Suprapubic skin (tissue), 4 donors: ENCODE results near the gene NNAT. TPM values are rescaled to one million over a fixed set of nuclear protein-coding genes. Genes with fewer than 3 reads are reported as not detected.
"Not testable (repeated sequence)": the region's sequence is repeated elsewhere in the genome, so short reads cannot be mapped to it uniquely, and the experiment has no call there.

Source experiments
- DNase-seq, 2 donors: peaks; one replicate each; pipeline ENCODE4 v3.0.0-alpha.2; 2019; ENCODE audit warnings: low spot score in 2 of 2
- H3K27ac ChIP-seq: fragments of 200-600 bp; sonication (generic); one replicate; pipeline ENCODE4 v1.5.1; 2019
- H3K27me3 ChIP-seq: fragments of 200-600 bp; sonication (generic); one replicate; pipeline ENCODE4 v1.5.1; 2019
- H3K36me3 ChIP-seq: fragments of 200-600 bp; sonication (generic); one replicate; pipeline ENCODE4 v1.5.1; 2019
- H3K4me1 ChIP-seq: fragments of 200-600 bp; sonication (generic); one replicate; pipeline ENCODE4 v1.5.1; 2019
- H3K4me3 ChIP-seq: fragments of 200-600 bp; sonication (generic); one replicate; pipeline ENCODE4 v1.5.1; 2019; ENCODE audit warnings: mild to moderate bottlenecking
- H3K9me3 ChIP-seq: fragments of 200-600 bp; sonication (generic); one replicate; pipeline ENCODE4 v1.5.1; 2019
- EP300 ChIP-seq: sonication (generic); formaldehyde crosslinking; IDR thresholded peaks from one replicate; pipeline ENCODE4 v1.6.1; 2017; ENCODE audit warnings: antibody characterized with exemption
- POLR2A ChIP-seq, 2 donors: fragments of 450-650 bp; IDR thresholded peaks; one replicate each; pipeline ENCODE4 v1.6.1; 2017; ENCODE audit warnings: antibody characterized with exemption in 2 of 2, mild to moderate bottlenecking in 2 of 2, moderate library complexity in 2 of 2
- POLR2AphosphoS5 ChIP-seq, 3 donors: sonication (generic); formaldehyde crosslinking; IDR thresholded peaks; one replicate each; pipeline ENCODE4 v1.6.1; 2017; ENCODE audit warnings: antibody characterized with exemption in 3 of 3
- WGBS: methylation state at CpG from one replicate; pipeline ENCODE4 v1.1.5; 2018; 5-methylcytosine and 5-hydroxymethylcytosine counted together
- total RNA-seq, 4 donors: library from RNA; depleted of rRNA; stranded (reverse); fragments of >200 nt; gene quantifications; one replicate each; pipeline ENCODE4 v1.1.0, GENCODE V29; 2016
- TF ChIP-seq, protein P1 (sequence below), 2 donors: fragments of 200-600 bp in 1 of 2; fragments of 450-650 bp in 1 of 2; sonication (generic) in 1 of 2; IDR thresholded peaks; one replicate each; pipeline ENCODE4 v1.5.1; 2016 to 2019; ENCODE audit warnings: antibody characterized with exemption in 2 of 2, mild to moderate bottlenecking in 1 of 2, moderate library complexity in 1 of 2

Gene NNAT
- total RNA-seq, 4 donors from 2014 or later = 3.0 to 15.2 (median 6.2) TPM

GRCh38 chr20:37540001-37540400 is 19.0 kb downstream of the NNAT start:
- no peaks in the 10 kb centered on the region for H3K36me3 ChIP-seq
- DNase-seq = peak; percentile 3 to 4
- no peak overlapping the region for H3K27ac ChIP-seq
- H3K4me1 ChIP-seq = no peaks in the 10 kb centered on the region
- H3K9me3 ChIP-seq = no peaks in the 10 kb centered on the region
- H3K4me3 ChIP-seq = no peak overlapping the region
- WGBS = 45% methylated on average over 5 of the region's 5 CpGs
- H3K27me3 ChIP-seq = no peaks in the 10 kb centered on the region
- TF ChIP-seq, protein P1, sequence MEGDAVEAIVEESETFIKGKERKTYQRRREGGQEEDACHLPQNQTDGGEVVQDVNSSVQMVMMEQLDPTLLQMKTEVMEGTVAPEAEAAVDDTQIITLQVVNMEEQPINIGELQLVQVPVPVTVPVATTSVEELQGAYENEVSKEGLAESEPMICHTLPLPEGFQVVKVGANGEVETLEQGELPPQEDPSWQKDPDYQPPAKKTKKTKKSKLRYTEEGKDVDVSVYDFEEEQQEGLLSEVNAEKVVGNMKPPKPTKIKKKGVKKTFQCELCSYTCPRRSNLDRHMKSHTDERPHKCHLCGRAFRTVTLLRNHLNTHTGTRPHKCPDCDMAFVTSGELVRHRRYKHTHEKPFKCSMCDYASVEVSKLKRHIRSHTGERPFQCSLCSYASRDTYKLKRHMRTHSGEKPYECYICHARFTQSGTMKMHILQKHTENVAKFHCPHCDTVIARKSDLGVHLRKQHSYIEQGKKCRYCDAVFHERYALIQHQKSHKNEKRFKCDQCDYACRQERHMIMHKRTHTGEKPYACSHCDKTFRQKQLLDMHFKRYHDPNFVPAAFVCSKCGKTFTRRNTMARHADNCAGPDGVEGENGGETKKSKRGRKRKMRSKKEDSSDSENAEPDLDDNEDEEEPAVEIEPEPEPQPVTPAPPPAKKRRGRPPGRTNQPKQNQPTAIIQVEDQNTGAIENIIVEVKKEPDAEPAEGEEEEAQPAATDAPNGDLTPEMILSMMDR (IDR thresholded peaks at IDR 0.05) = no peak
- no peak for TF ChIP-seq POLR2AphosphoS5 (IDR thresholded peaks at IDR 0.05)
- TF ChIP-seq EP300 = no peak
- no peak for TF ChIP-seq POLR2A (IDR thresholded peaks at IDR 0.05)

- H3K4me3 ChIP-seq, H3K9me3 ChIP-seq, H3K4me1 ChIP-seq, H3K36me3 ChIP-seq, H3K27ac ChIP-seq, H3K27me3 ChIP-seq, DNase-seq: not testable (repeated sequence)
- 87% methylated on average over 1 of the region's 1 CpG for WGBS
Measured at GRCh38 chr20:37540838-37541237, 19.8 kb downstream of the NNAT start.

DNA sequence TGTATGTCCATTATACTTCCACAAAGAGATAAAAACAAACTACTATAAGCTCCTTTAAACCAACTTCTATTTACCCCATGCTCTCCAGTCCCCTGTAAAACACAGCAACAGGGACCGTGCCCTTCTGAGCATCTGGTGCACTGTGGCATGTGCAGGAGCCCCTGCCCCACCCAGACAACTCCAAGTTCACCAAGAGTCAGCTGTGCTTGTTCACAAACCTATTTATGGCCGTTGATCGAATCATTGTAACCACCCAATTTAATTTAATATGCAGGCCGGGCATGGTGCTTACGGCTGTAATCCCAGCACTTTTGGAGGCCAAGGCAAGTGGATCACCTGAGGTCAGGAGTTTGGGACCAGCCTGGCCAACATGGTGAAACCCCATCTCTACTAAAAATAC is 20.3 kb downstream of the NNAT start:
- Histone ChIP-seq H3K9me3 (no peaks in the 10 kb centered on the region), H3K27me3 (no peaks in the 10 kb centered on the region), H3K4me1 (no peaks in the 10 kb centered on the region), H3K27ac (no peak overlapping the region), H3K4me3 (no peak overlapping the region), H3K36me3 (no peaks in the 10 kb centered on the region)
- TF ChIP-seq, protein P1 (IDR thresholded peaks at IDR 0.05) = no peak
- TF ChIP-seq POLR2A (IDR thresholded peaks at IDR 0.05) (no peak), EP300 (no peak), POLR2AphosphoS5 (IDR thresholded peaks at IDR 0.05) (no peak)
- WGBS = 90% methylated on average over 5 of the region's 5 CpGs
- DNase-seq = peak; percentile 4 to 10

DNA sequence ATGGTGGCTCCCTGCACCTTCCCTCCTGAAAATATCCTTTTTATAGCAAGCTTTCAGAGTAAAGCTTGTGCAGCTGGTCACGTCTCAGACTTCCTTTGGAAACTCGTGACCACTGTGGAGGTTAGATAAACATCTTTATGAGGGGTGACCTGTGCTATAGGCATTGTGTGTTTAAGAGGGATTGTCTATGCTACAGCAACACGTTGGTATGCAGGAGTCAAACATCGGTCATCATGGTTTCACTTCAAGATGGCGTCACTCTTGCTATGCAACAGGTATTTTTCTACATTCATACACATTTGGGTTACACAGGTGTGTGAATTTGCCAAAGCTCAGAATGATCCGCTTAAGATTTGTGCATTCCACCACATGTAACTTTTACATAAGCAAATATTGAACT is 21.2 kb downstream of the NNAT start:
- Histone ChIP-seq H3K36me3 (no peaks in the 10 kb centered on the region), H3K4me1 (no peaks in the 10 kb centered on the region), H3K27me3 (no peaks in the 10 kb centered on the region), H3K27ac (no peak overlapping the region), H3K9me3 (no peaks in the 10 kb centered on the region), H3K4me3 (no peak overlapping the region)
- no peak for TF ChIP-seq POLR2AphosphoS5 (IDR thresholded peaks at IDR 0.05)
- no peak for TF ChIP-seq POLR2A (IDR thresholded peaks at IDR 0.05)
- TF ChIP-seq, protein P1 (IDR thresholded peaks at IDR 0.05) = no peak
- no peak for TF ChIP-seq EP300
- WGBS = 72% methylated on average over 6 of the region's 6 CpGs
- no peak for DNase-seq

DNA sequence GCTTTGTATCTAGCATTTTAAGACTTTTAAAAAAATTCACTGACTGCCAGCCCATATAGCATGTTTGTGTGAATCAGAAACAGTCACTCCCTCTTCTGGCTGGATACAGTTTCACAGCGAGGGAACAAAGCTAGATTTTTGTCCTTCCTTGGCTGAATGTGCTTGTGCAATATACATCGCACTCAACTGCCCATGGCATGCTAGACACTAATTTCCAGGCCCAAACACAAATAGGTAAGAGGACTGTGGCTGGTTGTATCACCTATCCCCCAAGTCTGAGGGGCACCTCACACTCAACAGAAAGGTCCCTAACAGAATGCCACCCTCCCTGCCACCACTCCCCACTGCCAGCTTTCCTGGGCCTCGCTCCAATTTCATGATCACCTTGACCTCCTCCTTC is 22.8 kb downstream of the NNAT start:
- peak in 1 of 2 donors; percentile 31 for DNase-seq

More for the DNA sequence above, 22.8 kb downstream of the NNAT start:
- no peaks in the 10 kb centered on the region for H3K4me1 ChIP-seq
- no peak overlapping the region for H3K4me3 ChIP-seq
- TF ChIP-seq POLR2AphosphoS5 (IDR thresholded peaks at IDR 0.05) (no peak), POLR2A (IDR thresholded peaks at IDR 0.05) (no peak), EP300 (no peak)
- TF ChIP-seq, protein P1 (IDR thresholded peaks at IDR 0.05) = no peak
- WGBS = 59% methylated on average over 3 of the region's 3 CpGs
- H3K27me3 ChIP-seq = no peaks in the 10 kb centered on the region
- H3K27ac ChIP-seq = no peak overlapping the region
- H3K36me3 ChIP-seq = no peaks in the 10 kb centered on the region
- no peaks in the 10 kb centered on the region for H3K9me3 ChIP-seq
